Astrocyte (in vitro differentiated cells and primary cell): Measurements from ENCODE around the gene CEACAM18. TPM values are rescaled to one million over a fixed set of nuclear protein-coding genes. Genes with fewer than 3 reads are reported as not detected.

Experiments
- DNase-seq: peaks from one replicate; pipeline ENCODE4 v3.0.0-alpha.2; 2010; ENCODE audit warnings: low read depth
- FAIRE-seq: peaks from 2 replicates; lab custom pipeline; 2011; peaks lifted over from hg19 to GRCh38; lab: Jason Lieb, UNC
- H2AFZ ChIP-seq: 2 replicates; pipeline ENCODE4 v1.6.0; 2012; ENCODE audit warnings: low read depth, low read length, inconsistent platforms
- H3K27ac ChIP-seq: 2 replicates; pipeline ENCODE4 v1.5.1; 2011; ENCODE audit warnings: low read depth, low read length, inconsistent platforms
- H3K27me3 ChIP-seq: 2 replicates; pipeline ENCODE4 v1.6.0; 2011; ENCODE audit warnings: low read length, inconsistent platforms; ENCODE audit not compliant: insufficient read depth
- H3K36me3 ChIP-seq: 2 replicates; pipeline ENCODE4 v1.5.1; 2011; ENCODE audit warnings: low read length, inconsistent platforms; ENCODE audit not compliant: insufficient read depth
- H3K4me1 ChIP-seq: 2 replicates; pipeline ENCODE4 v1.5.1; 2011; ENCODE audit warnings: low read length, inconsistent platforms; ENCODE audit not compliant: insufficient read depth
- H3K4me2 ChIP-seq: 2 replicates; pipeline ENCODE4 v1.6.0; 2012; ENCODE audit warnings: low read length, inconsistent platforms
- H3K4me3 ChIP-seq: 2 replicates; pipeline ENCODE4 v1.5.1; 2011; ENCODE audit warnings: low read depth, mild to moderate bottlenecking, low read length, inconsistent platforms; ENCODE audit not compliant: insufficient read depth
- H3K79me2 ChIP-seq: 2 replicates; pipeline ENCODE4 v1.6.0; 2012; ENCODE audit warnings: mild to moderate bottlenecking, low read length, inconsistent platforms; ENCODE audit not compliant: insufficient read depth
- H3K9ac ChIP-seq: 2 replicates; pipeline ENCODE4 v1.6.0; 2012; ENCODE audit warnings: mild to moderate bottlenecking, low read length, inconsistent platforms
- H3K9me3 ChIP-seq: 2 replicates; pipeline ENCODE4 v1.5.1; 2012; ENCODE audit warnings: low read depth, mild to moderate bottlenecking, low read length, inconsistent platforms; ENCODE audit not compliant: insufficient read depth
- H4K20me1 ChIP-seq: 2 replicates; pipeline ENCODE4 v1.6.0; 2012; ENCODE audit warnings: low read length, inconsistent platforms; ENCODE audit not compliant: insufficient read depth
- H3K27ac Mint-ChIP-seq: one replicate; pipeline ENCODE4 v1.8.0; 2021; ENCODE audit warnings: mild to moderate bottlenecking, mixed read lengths; ENCODE audit not compliant: unreplicated experiment
- H3K27me3 Mint-ChIP-seq: one replicate; pipeline ENCODE4 v1.8.0; 2021; ENCODE audit warnings: low read depth, mixed read lengths; ENCODE audit not compliant: unreplicated experiment
- H3K36me3 Mint-ChIP-seq: one replicate; pipeline ENCODE4 v1.8.0; 2021; ENCODE audit warnings: low read depth, mixed read lengths; ENCODE audit not compliant: unreplicated experiment
- H3K4me1 Mint-ChIP-seq: one replicate; pipeline ENCODE4 v1.8.0; 2021; ENCODE audit warnings: low read depth, mixed read lengths; ENCODE audit not compliant: unreplicated experiment
- H3K4me3 Mint-ChIP-seq: one replicate; pipeline ENCODE4 v1.8.0; 2021; ENCODE audit warnings: mild to moderate bottlenecking, moderate library complexity, mixed read lengths; ENCODE audit not compliant: unreplicated experiment
- H3K9me3 Mint-ChIP-seq: one replicate; pipeline ENCODE4 v1.8.0; 2021; ENCODE audit warnings: mild to moderate bottlenecking, mixed read lengths; ENCODE audit not compliant: unreplicated experiment
- EZH2 ChIP-seq: IDR thresholded peaks from 2 replicates; pipeline ENCODE4 v1.6.1; 2012; ENCODE audit warnings: mild to moderate bottlenecking, low read length, inconsistent platforms; ENCODE audit not compliant: insufficient read depth
- total RNA-seq: library from RNA; stranded (reverse); gene quantifications from 2 replicates; pipeline ENCODE4 v1.2.1, GENCODE V29; 2021
- TF ChIP-seq, protein P1 (sequence below): IDR thresholded peaks from 2 replicates; pipeline ENCODE4 v1.5.1; 2011; ENCODE audit warnings: low read depth, mild to moderate bottlenecking, inconsistent platforms, low read length, moderate library complexity; ENCODE audit not compliant: insufficient read depth

Gene CEACAM18
- total RNA-seq, 1 donor from 2014 or later = not detected

DNA sequence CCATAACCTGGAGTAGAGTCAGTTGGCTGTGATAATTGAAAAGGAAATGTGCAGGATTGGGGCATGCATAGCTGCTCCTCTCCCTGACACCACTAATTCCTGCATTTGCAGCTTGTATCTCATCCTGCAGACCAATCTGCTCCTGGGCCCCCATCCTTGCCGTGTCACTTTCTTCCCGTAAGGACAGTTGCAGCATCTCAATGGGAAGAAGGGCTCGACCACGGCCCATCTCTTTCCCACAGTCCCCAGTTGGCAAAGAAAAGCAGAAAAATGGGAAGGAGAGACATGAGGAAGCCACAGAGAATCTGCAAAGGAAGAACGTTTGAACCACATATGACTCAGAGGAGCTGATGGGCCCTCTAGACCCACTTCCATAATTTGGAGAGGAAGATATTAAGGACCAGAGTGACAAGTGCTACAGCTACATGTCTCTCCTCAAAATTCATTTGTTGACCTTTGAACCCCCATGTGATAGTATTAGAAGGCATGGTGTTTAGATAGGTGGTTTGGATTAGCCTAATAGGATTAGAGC is 25.0 kb downstream of the CEACAM18 start:
- Mint-ChIP-seq H3K36me3 (no peaks in the 10 kb centered on the region), H3K4me1 (no peaks in the 10 kb centered on the region), H3K27me3 (peaks cover 3% of the 10 kb centered on the region), H3K27ac (no peak overlapping the region), H3K4me3 (no peak overlapping the region), H3K9me3 (peaks cover 10% of the 10 kb centered on the region)
- no peaks in the 10 kb centered on the region for H3K9me3 ChIP-seq
- TF ChIP-seq EZH2 = no peak
- TF ChIP-seq, protein P1, sequence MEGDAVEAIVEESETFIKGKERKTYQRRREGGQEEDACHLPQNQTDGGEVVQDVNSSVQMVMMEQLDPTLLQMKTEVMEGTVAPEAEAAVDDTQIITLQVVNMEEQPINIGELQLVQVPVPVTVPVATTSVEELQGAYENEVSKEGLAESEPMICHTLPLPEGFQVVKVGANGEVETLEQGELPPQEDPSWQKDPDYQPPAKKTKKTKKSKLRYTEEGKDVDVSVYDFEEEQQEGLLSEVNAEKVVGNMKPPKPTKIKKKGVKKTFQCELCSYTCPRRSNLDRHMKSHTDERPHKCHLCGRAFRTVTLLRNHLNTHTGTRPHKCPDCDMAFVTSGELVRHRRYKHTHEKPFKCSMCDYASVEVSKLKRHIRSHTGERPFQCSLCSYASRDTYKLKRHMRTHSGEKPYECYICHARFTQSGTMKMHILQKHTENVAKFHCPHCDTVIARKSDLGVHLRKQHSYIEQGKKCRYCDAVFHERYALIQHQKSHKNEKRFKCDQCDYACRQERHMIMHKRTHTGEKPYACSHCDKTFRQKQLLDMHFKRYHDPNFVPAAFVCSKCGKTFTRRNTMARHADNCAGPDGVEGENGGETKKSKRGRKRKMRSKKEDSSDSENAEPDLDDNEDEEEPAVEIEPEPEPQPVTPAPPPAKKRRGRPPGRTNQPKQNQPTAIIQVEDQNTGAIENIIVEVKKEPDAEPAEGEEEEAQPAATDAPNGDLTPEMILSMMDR = no peak
- H3K9ac ChIP-seq = no peak overlapping the region
- H3K4me3 ChIP-seq = no peak overlapping the region
- H3K4me1 ChIP-seq = no peaks in the 10 kb centered on the region
- H3K27me3 ChIP-seq = no peaks in the 10 kb centered on the region
- no peak overlapping the region for H3K27ac ChIP-seq
- H2AFZ ChIP-seq = no peak overlapping the region
- no peaks in the 10 kb centered on the region for H3K36me3 ChIP-seq
- no peaks in the 10 kb centered on the region for H3K79me2 ChIP-seq
- no peak for FAIRE-seq
- H4K20me1 ChIP-seq = no peaks in the 10 kb centered on the region
- DNase-seq = no peak
- H3K4me2 ChIP-seq = no peak overlapping the region

DNA sequence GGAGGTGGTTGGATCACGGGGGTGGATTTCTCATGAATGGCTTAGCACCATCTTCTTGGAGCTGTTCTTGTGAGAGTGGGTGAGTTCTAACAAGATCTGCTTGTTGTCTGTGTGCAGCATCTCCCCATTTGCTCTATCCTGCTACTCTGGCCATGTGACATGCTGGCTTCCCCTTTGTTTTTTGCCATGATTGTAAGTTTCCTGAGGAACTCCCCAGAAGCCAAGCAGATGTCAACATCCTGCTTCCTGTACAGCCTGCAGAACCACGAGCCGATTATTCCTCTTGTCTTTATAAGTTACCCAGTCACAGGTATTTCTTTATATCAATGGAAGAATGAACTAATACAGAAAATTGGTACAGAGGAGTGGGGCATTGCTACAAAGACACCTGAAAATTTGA is 25.6 kb downstream of the CEACAM18 start:
- no peaks in the 10 kb centered on the region for H3K36me3 ChIP-seq
- peaks cover 6% of the 10 kb centered on the region for H3K9me3 Mint-ChIP-seq
- H3K27ac Mint-ChIP-seq = no peak overlapping the region
- H3K27me3 Mint-ChIP-seq = peaks cover 1% of the 10 kb centered on the region
- TF ChIP-seq EZH2 = no peak
- TF ChIP-seq, protein P1 = no peak
- no peaks in the 10 kb centered on the region for H4K20me1 ChIP-seq
- H3K27me3 ChIP-seq = no peaks in the 10 kb centered on the region
- H3K4me3 Mint-ChIP-seq = no peak overlapping the region
- no peaks in the 10 kb centered on the region for H3K79me2 ChIP-seq
- no peaks in the 10 kb centered on the region for H3K9me3 ChIP-seq
- no peaks in the 10 kb centered on the region for H3K36me3 Mint-ChIP-seq
- H3K4me1 ChIP-seq = no peaks in the 10 kb centered on the region
- H2AFZ ChIP-seq = no peak overlapping the region
- no peak overlapping the region for H3K9ac ChIP-seq
- DNase-seq = no peak
- no peak for FAIRE-seq
- no peak overlapping the region for H3K4me3 ChIP-seq
- no peak overlapping the region for H3K4me2 ChIP-seq
- H3K4me1 Mint-ChIP-seq = no peaks in the 10 kb centered on the region
- H3K27ac ChIP-seq = no peak overlapping the region

DNA sequence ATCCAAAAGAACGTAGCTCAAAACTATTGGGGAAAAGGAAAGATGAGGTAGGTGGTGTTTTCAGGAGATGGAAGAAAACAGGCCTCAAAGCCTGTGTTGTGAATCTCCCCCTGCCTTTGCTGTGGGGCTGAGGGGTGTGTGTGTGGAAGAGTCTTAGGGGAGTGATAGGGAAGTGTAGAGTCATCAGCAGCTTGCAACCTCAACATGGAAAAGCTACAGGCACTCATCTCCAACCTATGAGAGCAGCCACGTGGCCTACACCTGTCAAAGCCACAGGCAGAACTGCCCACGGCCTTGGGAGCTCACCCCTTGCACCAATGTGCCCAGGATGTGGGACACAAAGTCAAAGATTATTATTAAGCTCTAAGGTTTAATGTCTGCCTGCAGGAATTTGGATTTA is 27.6 kb downstream of the CEACAM18 start:
- H3K4me2 ChIP-seq = no peak overlapping the region
- no peaks in the 10 kb centered on the region for H3K36me3 Mint-ChIP-seq
- TF ChIP-seq, protein P1 = no peak
- no peak for TF ChIP-seq EZH2
- no peak overlapping the region for H2AFZ ChIP-seq
- no peaks in the 10 kb centered on the region for H3K9me3 Mint-ChIP-seq
- H3K27me3 Mint-ChIP-seq = peaks cover 4% of the 10 kb centered on the region
- DNase-seq (no peak), FAIRE-seq (no peak)
- H3K36me3 ChIP-seq = no peaks in the 10 kb centered on the region
- no peaks in the 10 kb centered on the region for H3K4me1 ChIP-seq
- no peaks in the 10 kb centered on the region for H3K79me2 ChIP-seq
- H3K9me3 ChIP-seq = no peaks in the 10 kb centered on the region
- no peaks in the 10 kb centered on the region for H4K20me1 ChIP-seq
- no peak overlapping the region for H3K27ac Mint-ChIP-seq
- H3K27ac ChIP-seq = no peak overlapping the region
- no peak overlapping the region for H3K4me3 Mint-ChIP-seq
- H3K27me3 ChIP-seq = no peaks in the 10 kb centered on the region
- H3K9ac ChIP-seq = no peak overlapping the region
- no peak overlapping the region for H3K4me3 ChIP-seq
- H3K4me1 Mint-ChIP-seq = no peaks in the 10 kb centered on the region
